GM15510 (cell line): ENCODE measurements around the gene LAMC2.

Source experiments
- POLR2A ChIP-seq: IDR thresholded peaks from 3 replicates; pipeline ENCODE4 v1.6.1; 2011; ENCODE audit warnings: borderline replicate concordance; ENCODE audit not compliant: insufficient read length; ENCODE audit errors: extremely low read depth

LAMC2 gene

GRCh38 chr1:183185941-183186490 is at the start of gene LAMC2:
TSS of gene LAMC2 (plus strand) at chr1:183186264. CDS start at chr1:183186353, 89 bp downstream.
- TF ChIP-seq POLR2A, result no peak

- no peak for TF ChIP-seq POLR2A
These were observed 48.3 kb upstream of the LAMC2 start for GRCh38 chr1:183137782-183138181.

GRCh38 chr1:183138301-183138700 is 47.8 kb upstream of the LAMC2 start:
- no peak for TF ChIP-seq POLR2A

- TF ChIP-seq POLR2A, result no peak
These were observed 46.7 kb upstream of the LAMC2 start for GRCh38 chr1:183139281-183139942.

GRCh38 chr1:183140633-183141032 is 45.4 kb upstream of the LAMC2 start:
- TF ChIP-seq POLR2A, result no peak

- TF ChIP-seq POLR2A, result no peak
These were observed 43.9 kb upstream of the LAMC2 start for GRCh38 chr1:183142171-183142570.

- no peak for TF ChIP-seq POLR2A
These were observed 42.3 kb upstream of the LAMC2 start for GRCh38 chr1:183143576-183144315.

- no peak for TF ChIP-seq POLR2A
These were observed 41.3 kb upstream of the LAMC2 start for GRCh38 chr1:183144752-183145151.

- no peak for TF ChIP-seq POLR2A
These were observed 38.3 kb upstream of the LAMC2 start for GRCh38 chr1:183147735-183148134.

GRCh38 chr1:183148599-183148998 is 37.5 kb upstream of the LAMC2 start:
- TF ChIP-seq POLR2A, result no peak

- no peak for TF ChIP-seq POLR2A
These were observed 36.8 kb upstream of the LAMC2 start for GRCh38 chr1:183149273-183149672.

GRCh38 chr1:183150445-183150844 is 35.6 kb upstream of the LAMC2 start:
- TF ChIP-seq POLR2A, result no peak

- TF ChIP-seq POLR2A, result no peak
These were observed 33.9 kb upstream of the LAMC2 start for GRCh38 chr1:183152180-183152579.

- no peak for TF ChIP-seq POLR2A
These were observed 30.1 kb upstream of the LAMC2 start for GRCh38 chr1:183155939-183156338.

GRCh38 chr1:183159960-183160359 is 26.1 kb upstream of the LAMC2 start:
- no peak for TF ChIP-seq POLR2A

- TF ChIP-seq POLR2A, result no peak
These were observed 24.7 kb upstream of the LAMC2 start for GRCh38 chr1:183161391-183161790.
